ENCODE data around the gene ARMC10.
"Not testable (repeated sequence)": the region's sequence is repeated elsewhere in the genome, so short reads cannot be mapped to it uniquely, and the experiment has no call there.

The ARMC10 gene

DNA sequence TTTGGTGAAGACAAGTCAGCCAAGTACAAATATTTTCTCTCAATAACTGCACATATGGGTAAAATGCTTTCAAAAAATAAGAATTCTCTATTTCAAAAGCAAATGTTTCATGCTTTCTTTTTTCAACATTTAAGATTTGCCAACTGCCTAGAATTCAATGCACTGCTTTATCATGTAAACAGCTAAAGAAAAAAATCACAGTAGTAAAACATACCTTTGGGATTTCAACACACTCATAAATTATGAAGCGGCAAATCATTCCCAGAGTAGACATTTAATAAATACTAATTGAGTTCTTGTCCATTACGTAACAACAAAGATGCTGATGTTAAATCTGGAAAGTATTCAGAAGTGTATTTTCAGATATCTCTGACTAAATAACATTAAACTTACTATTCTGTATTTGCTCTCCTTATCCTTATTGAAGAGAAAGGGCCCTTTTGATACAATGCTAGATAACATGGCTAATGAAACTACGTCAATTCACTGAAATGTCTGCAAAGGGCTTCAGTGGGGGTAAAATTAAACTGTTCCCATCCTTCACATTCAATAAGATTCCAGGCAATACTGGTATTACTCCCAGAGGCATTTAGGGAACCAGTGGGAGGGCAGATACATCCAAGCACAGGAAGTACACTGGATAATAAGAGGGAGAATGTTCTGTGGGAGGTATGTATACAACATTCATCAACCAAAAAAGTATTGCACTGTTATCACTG is 60.1 kb downstream of the ARMC10 start:
- no peak overlapping the region for H3K4me3 ChIP-seq (ENCODE audit: control insufficient read depth, low read depth, low read length)
- TF ChIP-seq, protein P1, sequence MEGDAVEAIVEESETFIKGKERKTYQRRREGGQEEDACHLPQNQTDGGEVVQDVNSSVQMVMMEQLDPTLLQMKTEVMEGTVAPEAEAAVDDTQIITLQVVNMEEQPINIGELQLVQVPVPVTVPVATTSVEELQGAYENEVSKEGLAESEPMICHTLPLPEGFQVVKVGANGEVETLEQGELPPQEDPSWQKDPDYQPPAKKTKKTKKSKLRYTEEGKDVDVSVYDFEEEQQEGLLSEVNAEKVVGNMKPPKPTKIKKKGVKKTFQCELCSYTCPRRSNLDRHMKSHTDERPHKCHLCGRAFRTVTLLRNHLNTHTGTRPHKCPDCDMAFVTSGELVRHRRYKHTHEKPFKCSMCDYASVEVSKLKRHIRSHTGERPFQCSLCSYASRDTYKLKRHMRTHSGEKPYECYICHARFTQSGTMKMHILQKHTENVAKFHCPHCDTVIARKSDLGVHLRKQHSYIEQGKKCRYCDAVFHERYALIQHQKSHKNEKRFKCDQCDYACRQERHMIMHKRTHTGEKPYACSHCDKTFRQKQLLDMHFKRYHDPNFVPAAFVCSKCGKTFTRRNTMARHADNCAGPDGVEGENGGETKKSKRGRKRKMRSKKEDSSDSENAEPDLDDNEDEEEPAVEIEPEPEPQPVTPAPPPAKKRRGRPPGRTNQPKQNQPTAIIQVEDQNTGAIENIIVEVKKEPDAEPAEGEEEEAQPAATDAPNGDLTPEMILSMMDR (IDR thresholded peaks at IDR 0.05; ENCODE audit: control insufficient read depth, insufficient read depth, low read depth, low read length, missing control alignments), result no peak
- DNase-seq (ENCODE audit: low read depth), result no peak

GRCh38 chr7:103140061-103140460 is 65.1 kb downstream of the ARMC10 start:
- TF ChIP-seq, protein P1 (IDR thresholded peaks at IDR 0.05; ENCODE audit: control insufficient read depth, insufficient read depth, low read depth, low read length, missing control alignments), result no peak
- no peak overlapping the region for H3K4me3 ChIP-seq (ENCODE audit: control insufficient read depth, low read depth, low read length)
- DNase-seq (ENCODE audit: low read depth), result no peak

DNA sequence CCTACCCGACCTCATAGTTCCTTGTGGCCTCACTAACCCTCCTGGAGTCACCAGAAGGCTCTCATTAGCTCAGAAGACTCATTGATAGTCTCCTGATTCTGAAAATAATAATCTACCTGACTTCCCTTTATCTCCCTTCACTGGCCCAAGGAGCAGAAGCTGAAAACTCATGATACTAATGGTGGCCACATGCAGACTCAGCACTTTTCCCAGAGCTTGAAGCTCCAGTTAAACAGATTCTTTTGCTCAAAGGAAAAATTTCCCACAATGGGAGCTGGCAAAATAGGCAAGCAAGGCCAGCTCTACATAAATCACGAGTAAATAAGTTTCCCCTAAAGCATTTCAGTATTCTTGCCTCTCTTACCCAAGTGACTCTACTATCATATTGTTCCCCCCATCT is 65.7 kb downstream of the ARMC10 start:
- H3K4me3 ChIP-seq (ENCODE audit: control insufficient read depth, low read depth, low read length), result no peak overlapping the region
- DNase-seq (ENCODE audit: low read depth), result no peak
- TF ChIP-seq, protein P1 (IDR thresholded peaks at IDR 0.05; ENCODE audit: control insufficient read depth, insufficient read depth, low read depth, low read length, missing control alignments), result no peak

- DNase-seq (ENCODE audit: low read depth), result no peak
- TF ChIP-seq, protein P1 (IDR thresholded peaks at IDR 0.05; ENCODE audit: control insufficient read depth, insufficient read depth, low read depth, low read length, missing control alignments), result no peak
- H3K4me3 ChIP-seq (ENCODE audit: control insufficient read depth, low read depth, low read length), result no peak overlapping the region
Measured at GRCh38 chr7:103141753-103142404, 66.9 kb downstream of the ARMC10 start.

DNA sequence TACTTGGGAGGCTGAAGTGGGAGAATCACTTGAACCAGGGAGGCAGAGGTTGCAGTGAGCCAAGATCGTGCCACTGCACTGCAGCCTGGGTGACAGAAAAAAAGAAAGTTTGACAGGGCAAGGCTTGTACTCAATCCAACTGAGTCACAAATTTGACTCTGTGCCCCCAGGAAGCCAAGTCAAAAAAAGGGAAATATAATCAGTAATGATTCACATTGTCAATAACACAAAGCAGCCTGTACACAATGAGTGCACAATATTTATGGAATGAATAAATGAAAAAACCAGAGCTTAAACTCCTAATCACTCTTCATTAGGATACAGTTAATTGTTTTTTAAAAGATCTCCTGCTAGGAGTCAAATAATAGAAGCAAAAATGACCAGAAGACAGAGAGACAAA is 67.6 kb downstream of the ARMC10 start:
- TF ChIP-seq, protein P1 (IDR thresholded peaks at IDR 0.05; ENCODE audit: control insufficient read depth, insufficient read depth, low read depth, low read length, missing control alignments), result no peak
- DNase-seq (ENCODE audit: low read depth), result no peak
- H3K4me3 ChIP-seq (ENCODE audit: control insufficient read depth, low read depth, low read length), result no peak overlapping the region

GRCh38 chr7:103143868-103144267 is 68.9 kb downstream of the ARMC10 start:
- DNase-seq (ENCODE audit: low read depth), result no peak
- TF ChIP-seq, protein P1 (IDR thresholded peaks at IDR 0.05; ENCODE audit: control insufficient read depth, insufficient read depth, low read depth, low read length, missing control alignments), result no peak
- H3K4me3 ChIP-seq (ENCODE audit: control insufficient read depth, low read depth, low read length), result no peak overlapping the region

DNA sequence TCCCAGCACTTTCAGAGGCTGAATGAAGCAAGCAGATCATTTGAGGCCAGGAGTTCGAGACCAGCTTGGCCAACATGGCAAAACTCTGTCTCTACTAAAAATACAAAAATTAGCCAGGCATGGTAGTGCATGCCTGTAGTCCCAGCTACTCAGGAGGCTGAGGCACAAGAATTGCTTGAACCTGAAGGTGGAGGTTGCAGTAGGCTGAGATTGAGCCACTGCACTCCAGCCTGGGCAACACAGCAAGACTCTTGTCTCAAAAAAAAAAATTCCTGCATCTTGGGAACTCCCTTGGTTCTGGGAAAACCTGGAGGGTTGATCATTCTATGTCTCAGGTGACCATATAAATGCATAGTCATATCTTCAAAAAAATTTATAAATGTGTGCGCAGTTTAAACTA is 69.8 kb downstream of the ARMC10 start:
- H3K4me3 ChIP-seq (ENCODE audit: control insufficient read depth, low read depth, low read length); DNase-seq (ENCODE audit: low read depth): not testable (repeated sequence)
